KBM-7 (cell line): Measurements from ENCODE around the gene AMBP.
"Not testable (repeated sequence)": the region's sequence is repeated elsewhere in the genome, so short reads cannot be mapped to it uniquely, and the experiment has no call there.

Source experiments
- DNase-seq: peaks from one replicate; pipeline ENCODE4 v3.0.0-alpha.2; 2015
- in situ Hi-C: fragments of 300-500 bp; cut with MboI; formaldehyde crosslinking; loops from 2 replicates; pipeline ENCODE4 v1.14.3; 2020; ENCODE audit warnings: low sequenced_read_pairs, low pct_unique_long_range_greater_than_20kb, mixed read lengths

AMBP gene

GRCh38 chr9:114094971-114095370 is 16.9 kb upstream of the AMBP start:
- DNase-seq: no peak
- in situ Hi-C loops: no loop called here

- no peak for DNase-seq
- in situ Hi-C loops: no loop called here
Observed at GRCh38 chr9:114093761-114094505, 15.8 kb upstream of the AMBP start.

- DNase-seq: no peak
- in situ Hi-C loops: no loop called here
Observed at GRCh38 chr9:114093031-114093471, 15.0 kb upstream of the AMBP start.

GRCh38 chr9:114092336-114092735 is 14.2 kb upstream of the AMBP start:
- in situ Hi-C loops: no loop called here

GRCh38 chr9:114091711-114092110 is 13.6 kb upstream of the AMBP start:
- in situ Hi-C loops: no loop called here
- no peak for DNase-seq

More at GRCh38 chr9:114092336-114092735, 14.2 kb upstream of the AMBP start:
- no peak for DNase-seq

GRCh38 chr9:114090798-114091197 is 12.7 kb upstream of the AMBP start:
- DNase-seq: no peak
- in situ Hi-C loops: no loop called here

- in situ Hi-C loops: loop anchor here (10.0 kb wide), 1 partner anchor 195 kb away; no protein-coding TSS in a partner anchor
- DNase-seq: no peak
Observed at GRCh38 chr9:114089206-114089840, 11.2 kb upstream of the AMBP start.

GRCh38 chr9:114088571-114089170 is 10.6 kb upstream of the AMBP start:
- DNase-seq: no peak
- in situ Hi-C loops: loop anchor here (10.0 kb wide), 1 partner anchor 196 kb away; no protein-coding TSS in a partner anchor

- in situ Hi-C loops: loop anchor here (10.0 kb wide), 1 partner anchor 197 kb away; no protein-coding TSS in a partner anchor
- DNase-seq: no peak
Observed at GRCh38 chr9:114087721-114088120, 9.6 kb upstream of the AMBP start.

GRCh38 chr9:114086607-114087006 is 8.5 kb upstream of the AMBP start:
- DNase-seq: no peak
- in situ Hi-C loops: loop anchor here (10.0 kb wide), 1 partner anchor 198 kb away; no protein-coding TSS in a partner anchor

GRCh38 chr9:114086009-114086408 is 7.9 kb upstream of the AMBP start:
- DNase-seq: no peak
- in situ Hi-C loops: loop anchor here (10.0 kb wide), 1 partner anchor 199 kb away; no protein-coding TSS in a partner anchor

- in situ Hi-C loops: loop anchor here (10.0 kb wide), 1 partner anchor 199 kb away; no protein-coding TSS in a partner anchor
- no peak for DNase-seq
Observed at GRCh38 chr9:114085387-114085789, 7.3 kb upstream of the AMBP start.

GRCh38 chr9:114084282-114085073 is 6.4 kb upstream of the AMBP start:
- in situ Hi-C loops: loop anchor here (10.0 kb wide), 1 partner anchor 200 kb away; no protein-coding TSS in a partner anchor
- no peak for DNase-seq

- DNase-seq: no peak
- in situ Hi-C loops: loop anchor here (10.0 kb wide), 1 partner anchor 201 kb away; no protein-coding TSS in a partner anchor
Observed at GRCh38 chr9:114083666-114084065, 5.6 kb upstream of the AMBP start.

GRCh38 chr9:114082763-114083412 is 4.8 kb upstream of the AMBP start:
- not testable (repeated sequence) for DNase-seq
- in situ Hi-C loops: loop anchor here (10.0 kb wide), 1 partner anchor 202 kb away; no protein-coding TSS in a partner anchor

GRCh38 chr9:114082017-114082762 is 4.1 kb upstream of the AMBP start:
- DNase-seq: peak; percentile 73
- in situ Hi-C loops: loop anchor here (10.0 kb wide), 1 partner anchor 203 kb away; no protein-coding TSS in a partner anchor

GRCh38 chr9:114081441-114082016 is 3.4 kb upstream of the AMBP start:
- in situ Hi-C loops: loop anchor here (10.0 kb wide), 1 partner anchor 203 kb away; no protein-coding TSS in a partner anchor
- DNase-seq: no peak
